T-helper 2 cell treated with Interferon-gamma antibody and Interleukin-4, amounts not matched to agents 5 μg/mL and 100 μg/mL, for 36 hours (primary cell): ENCODE data around the gene ZKSCAN5.

Source experiments
- DNase-seq: peaks from one replicate; pipeline ENCODE4 v3.0.0; 2021; ENCODE audit warnings: low spot score
- H3K27ac Mint-ChIP-seq: one replicate; pipeline ENCODE4 v1.8.0; 2021; ENCODE audit warnings: mild to moderate bottlenecking, mixed read lengths
- H3K27me3 Mint-ChIP-seq: one replicate; pipeline ENCODE4 v1.8.0; 2021; ENCODE audit warnings: low read depth, mixed read lengths
- H3K36me3 Mint-ChIP-seq: one replicate; pipeline ENCODE4 v1.8.0; 2021; ENCODE audit warnings: low read depth, mixed read lengths
- H3K4me1 Mint-ChIP-seq: one replicate; pipeline ENCODE4 v1.8.0; 2021; ENCODE audit warnings: low read depth, mixed read lengths
- H3K4me3 Mint-ChIP-seq: one replicate; pipeline ENCODE4 v1.8.0; 2022; ENCODE audit warnings: mild to moderate bottlenecking, moderate library complexity, mixed read lengths
- H3K9me3 Mint-ChIP-seq: one replicate; pipeline ENCODE4 v1.8.0; 2021; ENCODE audit warnings: mixed read lengths

ZKSCAN5 gene

DNA sequence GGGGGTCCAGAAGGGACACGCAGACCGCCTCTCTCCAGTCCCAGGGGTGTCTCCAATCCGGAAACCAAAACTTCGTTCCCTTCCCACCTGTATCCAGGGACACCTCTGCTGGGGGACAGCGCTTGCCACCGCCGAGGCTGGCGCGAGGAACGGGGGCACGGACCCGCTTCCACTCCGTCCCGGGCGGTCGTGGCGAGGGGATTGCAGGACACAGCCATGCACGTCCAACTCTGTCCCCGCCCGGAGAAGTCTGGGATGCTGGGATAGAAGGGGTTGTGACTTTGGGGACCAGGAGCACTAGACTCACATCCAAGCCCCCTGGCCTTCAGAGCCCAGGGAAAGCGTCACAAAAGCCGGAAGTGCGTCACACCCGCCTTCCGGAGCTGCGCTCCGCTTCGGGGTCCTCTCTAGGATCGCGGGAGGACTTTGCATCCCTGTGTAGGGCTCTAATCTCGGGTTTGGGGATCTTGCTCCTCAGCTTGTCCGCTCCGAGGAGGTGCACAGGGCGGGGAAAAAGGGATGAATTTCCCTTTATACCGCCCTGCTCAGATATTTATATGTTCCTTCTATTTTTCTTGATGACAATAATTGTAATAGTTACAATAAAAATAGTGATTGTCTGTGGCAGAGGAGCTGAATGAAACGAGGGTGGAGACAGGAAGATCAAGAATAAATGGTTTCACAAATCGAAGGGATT lies 47.5 kb downstream of the ZKSCAN5 start, which contains the start of gene FAM200A:
FAM200A (minus strand) TSS at position 348 of the 697 bp plus-strand sequence. CDS start 3,707 bp downstream, outside the sequence.
- Mint-ChIP-seq H3K4me3 (peak within 1 kb of the TSS; percentile 93), H3K27me3 (no peaks in the 10 kb centered on the region), H3K36me3 (peaks cover 47% of the 10 kb centered on the region), H3K9me3 (peaks cover 20% of the 10 kb centered on the region), H3K27ac (peak within 1 kb of the TSS; percentile 85), H3K4me1 (peaks cover 15% of the 10 kb centered on the region)
- DNase-seq, result peak; percentile 78

GRCh38 chr7:99553039-99553438 lies 48.6 kb downstream of the ZKSCAN5 start:
- Mint-ChIP-seq H3K4me1 (peaks cover 20% of the 10 kb centered on the region), H3K27ac (peak overlapping the region; percentile 22), H3K9me3 (peaks cover 11% of the 10 kb centered on the region), H3K27me3 (no peaks in the 10 kb centered on the region), H3K4me3 (peak overlapping the region; percentile 17), H3K36me3 (peaks cover 52% of the 10 kb centered on the region)
- DNase-seq, result no peak

GRCh38 chr7:99554939-99555338 lies 50.5 kb downstream of the ZKSCAN5 start:
- H3K4me1 Mint-ChIP-seq, result peaks cover 20% of the 10 kb centered on the region
- peaks cover 41% of the 10 kb centered on the region for H3K36me3 Mint-ChIP-seq

GRCh38 chr7:99557196-99557607 lies 52.7 kb downstream of the ZKSCAN5 start:
- Mint-ChIP-seq H3K9me3 (no peaks in the 10 kb centered on the region), H3K36me3 (peaks cover 51% of the 10 kb centered on the region), H3K27me3 (no peaks in the 10 kb centered on the region), H3K4me3 (peak overlapping the region; percentile 100), H3K4me1 (peaks cover 36% of the 10 kb centered on the region), H3K27ac (peak overlapping the region; percentile 99)
- no peak for DNase-seq

More at GRCh38 chr7:99554939-99555338, 50.5 kb downstream of the ZKSCAN5 start:
- no peak for DNase-seq
- Mint-ChIP-seq H3K27me3 (no peaks in the 10 kb centered on the region), H3K4me3 (no peak overlapping the region), H3K9me3 (no peaks in the 10 kb centered on the region), H3K27ac (no peak overlapping the region)

GRCh38 chr7:99557940-99558305 lies 53.5 kb downstream of the ZKSCAN5 start:
- Mint-ChIP-seq H3K27me3 (no peaks in the 10 kb centered on the region), H3K4me1 (peaks cover 37% of the 10 kb centered on the region), H3K4me3 (peak overlapping the region; percentile 100), H3K27ac (peak overlapping the region; percentile 99), H3K9me3 (no peaks in the 10 kb centered on the region), H3K36me3 (peaks cover 58% of the 10 kb centered on the region)
- DNase-seq, result no peak

DNA sequence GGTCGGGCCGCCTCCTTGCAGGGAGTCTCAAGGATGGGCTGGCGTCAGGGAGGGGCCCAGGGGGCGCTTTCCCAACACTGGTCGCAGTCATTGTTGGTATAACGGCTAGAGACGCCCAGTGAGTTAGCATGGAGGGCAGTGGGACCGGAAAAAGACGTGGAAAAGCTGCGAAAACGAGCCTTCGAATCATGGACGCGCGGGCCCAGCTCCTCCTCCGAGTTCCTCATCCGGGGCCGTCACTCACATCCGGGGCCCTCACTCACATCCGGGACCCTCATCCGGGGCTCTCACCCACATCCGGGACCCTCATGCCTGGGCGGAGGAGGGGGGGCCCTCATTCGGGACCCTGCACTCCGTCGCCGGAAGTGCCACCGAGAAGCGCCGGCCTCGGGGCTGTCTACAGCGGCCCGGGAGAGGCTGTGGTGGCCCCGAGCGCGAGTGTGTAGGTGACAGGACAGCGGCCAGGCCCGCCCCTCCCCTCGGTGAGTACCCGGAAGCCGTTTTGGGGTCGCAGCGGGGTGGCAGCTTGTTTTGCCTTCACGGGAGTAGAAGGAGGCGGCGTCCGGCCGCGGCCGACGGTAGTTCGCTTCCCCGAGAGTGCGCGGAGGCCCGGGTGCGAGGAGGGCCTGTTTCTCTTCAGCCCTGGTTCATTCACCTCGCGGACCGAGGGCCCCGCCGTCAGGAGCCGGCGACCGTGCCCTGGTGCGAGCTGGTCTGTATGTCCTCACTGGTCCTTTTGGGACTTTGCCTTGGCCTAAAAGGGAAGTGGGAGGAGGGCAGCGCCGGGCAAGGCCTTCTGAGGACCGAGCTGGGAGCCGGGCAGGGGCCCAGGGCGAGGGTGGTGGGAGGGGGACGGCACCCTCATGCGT lies 54.1 kb downstream of the ZKSCAN5 start, which contains the start of gene ZNF655:
ZNF655 (plus strand) TSS at position 337 of the 869 bp plus-strand sequence. CDS start 1,918 bp downstream, outside the sequence.
- Mint-ChIP-seq H3K4me3 (peak within 1 kb of the TSS; percentile 100), H3K36me3 (peaks cover 58% of the 10 kb centered on the region), H3K27me3 (no peaks in the 10 kb centered on the region), H3K9me3 (no peaks in the 10 kb centered on the region), H3K4me1 (peaks cover 34% of the 10 kb centered on the region), H3K27ac (peak within 1 kb of the TSS; percentile 99)
- DNase-seq, result peak; percentile 87

DNA sequence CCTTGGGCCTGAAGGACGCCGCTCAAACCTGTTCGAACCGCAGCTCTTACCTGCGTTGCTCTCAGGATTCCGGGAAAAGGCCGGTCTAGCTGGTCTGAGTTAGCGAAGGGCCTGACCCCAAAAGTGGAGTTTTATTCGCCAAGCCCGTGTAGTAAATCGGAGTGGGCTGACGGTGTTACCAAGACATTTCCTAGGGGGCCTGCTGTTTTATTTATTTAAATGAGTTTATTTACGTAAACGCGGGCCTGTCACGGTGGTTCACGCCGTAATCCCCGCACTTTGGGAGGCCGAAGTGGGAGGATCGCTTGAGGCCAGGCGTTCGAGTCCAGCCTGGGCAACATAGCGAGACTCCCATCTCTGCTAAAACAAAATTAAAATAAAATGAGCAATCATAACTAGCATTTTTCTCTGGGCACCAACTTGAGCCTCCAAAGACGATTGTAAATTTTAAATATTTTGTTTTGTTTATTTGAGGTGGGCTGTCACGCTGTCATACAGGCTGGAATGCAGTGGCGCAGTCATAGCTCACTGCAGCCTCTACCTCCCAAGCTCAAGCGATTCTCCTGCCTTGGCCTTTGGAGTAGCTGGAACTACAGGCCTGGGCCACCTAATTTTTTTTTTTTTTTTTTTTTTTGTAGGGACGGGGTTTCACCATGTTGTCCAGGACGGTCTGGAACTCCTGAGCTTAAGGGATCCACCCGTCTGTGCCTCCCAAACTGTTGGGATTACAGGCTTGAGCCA lies 54.9 kb downstream of the ZKSCAN5 start:
- DNase-seq, result no peak
- Mint-ChIP-seq H3K36me3 (peaks cover 60% of the 10 kb centered on the region), H3K4me3 (peak overlapping the region; percentile 100), H3K27me3 (no peaks in the 10 kb centered on the region), H3K4me1 (peaks cover 38% of the 10 kb centered on the region), H3K9me3 (no peaks in the 10 kb centered on the region), H3K27ac (peak overlapping the region; percentile 99)

- peaks cover 64% of the 10 kb centered on the region for H3K36me3 Mint-ChIP-seq
- peak overlapping the region; percentile 75 for H3K27ac Mint-ChIP-seq
- no peak for DNase-seq
- H3K9me3 Mint-ChIP-seq, result no peaks in the 10 kb centered on the region
- peak overlapping the region; percentile 100 for H3K4me3 Mint-ChIP-seq
- peaks cover 40% of the 10 kb centered on the region for H3K4me1 Mint-ChIP-seq
- H3K27me3 Mint-ChIP-seq, result no peaks in the 10 kb centered on the region
These were observed 56.6 kb downstream of the ZKSCAN5 start for GRCh38 chr7:99560834-99561736.

GRCh38 chr7:99561737-99562051 lies 57.2 kb downstream of the ZKSCAN5 start:
- peaks cover 63% of the 10 kb centered on the region for H3K36me3 Mint-ChIP-seq
- H3K27me3 Mint-ChIP-seq, result no peaks in the 10 kb centered on the region
- H3K4me3 Mint-ChIP-seq, result peak overlapping the region; percentile 3
- peaks cover 39% of the 10 kb centered on the region for H3K4me1 Mint-ChIP-seq
- no peaks in the 10 kb centered on the region for H3K9me3 Mint-ChIP-seq
- H3K27ac Mint-ChIP-seq, result peak overlapping the region; percentile 52
- no peak for DNase-seq

DNA sequence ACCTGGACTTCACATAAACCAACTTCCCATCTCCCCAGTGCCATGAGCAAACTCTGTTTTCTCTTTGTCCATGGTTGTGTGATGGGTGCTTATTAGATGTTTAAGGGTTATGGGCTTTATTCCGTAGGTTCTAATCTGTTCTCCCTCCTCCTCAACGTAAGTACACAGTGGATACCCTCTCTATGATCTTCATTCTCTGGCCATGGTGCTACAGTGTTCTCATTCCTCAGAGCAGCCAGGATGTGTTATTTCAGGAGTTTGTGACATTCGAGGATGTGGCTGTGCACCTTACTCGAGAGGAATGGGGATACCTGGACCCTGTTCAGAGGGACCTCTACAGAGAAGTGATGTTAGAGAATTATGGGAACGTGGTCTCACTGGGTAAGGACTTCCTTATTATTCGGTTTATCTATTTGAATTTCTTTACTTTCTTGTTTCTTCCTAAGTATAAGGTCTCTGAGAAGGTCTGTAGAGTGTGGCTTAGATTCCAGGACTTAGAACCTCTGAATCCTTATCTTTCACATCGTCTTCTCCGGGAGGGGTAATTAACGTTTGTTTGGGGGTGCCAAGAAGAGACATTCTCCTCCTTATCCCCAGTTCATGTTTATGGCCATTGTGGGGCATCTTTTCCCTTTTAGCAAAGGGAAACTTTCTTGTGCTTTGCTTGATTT lies 57.8 kb downstream of the ZKSCAN5 start:
- H3K36me3 Mint-ChIP-seq, result peaks cover 59% of the 10 kb centered on the region
- no peak for DNase-seq
- peaks cover 36% of the 10 kb centered on the region for H3K4me1 Mint-ChIP-seq
- peak overlapping the region; percentile 3 for H3K4me3 Mint-ChIP-seq
- peak overlapping the region; percentile 52 for H3K27ac Mint-ChIP-seq
- no peaks in the 10 kb centered on the region for H3K27me3 Mint-ChIP-seq
- H3K9me3 Mint-ChIP-seq, result no peaks in the 10 kb centered on the region

DNA sequence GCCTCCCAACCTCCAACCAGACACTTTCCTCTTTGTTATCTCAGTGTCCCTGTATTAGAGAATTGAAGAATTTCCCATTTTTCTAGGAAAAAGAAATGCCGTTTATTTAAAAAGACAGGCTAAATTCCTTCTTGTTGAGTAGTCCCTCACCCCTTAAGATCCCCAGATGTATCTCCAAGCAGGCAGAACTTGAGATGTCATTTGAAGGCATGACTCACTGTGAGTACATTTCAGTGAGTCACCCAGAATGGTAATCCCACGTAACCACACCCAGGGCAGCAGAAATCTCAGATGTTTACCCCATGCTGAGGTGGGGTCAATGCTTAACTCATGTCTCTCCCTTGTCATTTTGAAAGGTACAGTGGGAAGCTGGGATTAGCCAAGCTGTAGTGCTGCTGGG lies 58.4 kb downstream of the ZKSCAN5 start:
- Mint-ChIP-seq H3K27ac (peak overlapping the region; percentile 39), H3K4me1 (peaks cover 34% of the 10 kb centered on the region), H3K9me3 (no peaks in the 10 kb centered on the region), H3K36me3 (peaks cover 57% of the 10 kb centered on the region), H3K4me3 (no peak overlapping the region), H3K27me3 (no peaks in the 10 kb centered on the region)
- DNase-seq, result peak; percentile 62

- Mint-ChIP-seq H3K4me3 (no peak overlapping the region), H3K4me1 (peaks cover 34% of the 10 kb centered on the region), H3K9me3 (no peaks in the 10 kb centered on the region), H3K27ac (no peak overlapping the region), H3K27me3 (no peaks in the 10 kb centered on the region), H3K36me3 (peaks cover 54% of the 10 kb centered on the region)
- no peak for DNase-seq
These were observed 59.2 kb downstream of the ZKSCAN5 start for GRCh38 chr7:99563650-99564049.
